ENCODE measurements around the gene SORCS1. TPM values are rescaled to one million over a fixed set of nuclear protein-coding genes. Genes with fewer than 3 reads are reported as not detected.

The SORCS1 gene
- total and polyA plus RNA-seq, 4 donors: 0.04 to 3.5 (median 0.05) TPM

GRCh38 chr10:106992055-106992454 is 172.5 kb downstream of the SORCS1 start:
- H3K4me1 ChIP-seq (ENCODE audit: control insufficient read depth in 5 of 5, insufficient read depth in 5 of 5, low read length in 5 of 5): no peaks in the 10 kb centered on the region
- no peaks in the 10 kb centered on the region for H3K36me3 ChIP-seq (ENCODE audit: control insufficient read depth in 4 of 4, insufficient read depth in 4 of 4, low read length in 4 of 4)
- ATAC-seq (ENCODE audit: insufficient read depth, low FRiP score) (no peak), DNase-seq (no peak)
- no peak overlapping the region for H3K4me3 ChIP-seq
- no peaks in the 10 kb centered on the region for H3K9me3 ChIP-seq (ENCODE audit: control insufficient read depth in 4 of 4, insufficient read depth in 3 of 4, low read length in 3 of 4)
- TF ChIP-seq CTCF (IDR thresholded peaks at IDR 0.05; ENCODE audit: control extremely low read depth, extremely low read depth): no peak
- H3K27me3 ChIP-seq (ENCODE audit: control insufficient read depth in 3 of 3, insufficient read depth in 3 of 3, low read length in 2 of 3): no peaks in the 10 kb centered on the region
- WGBS, 2 donors: 40 to 87% methylated on average over 4 of the region's 4 CpGs
- H3K9ac ChIP-seq (ENCODE audit: insufficient read depth in 1 of 2, low read length in 2 of 2): no peak overlapping the region
- H3K27ac ChIP-seq (ENCODE audit: low read depth in 1 of 2, low read length in 1 of 2): no peak overlapping the region

GRCh38 chr10:106991091-106991490 is 173.4 kb downstream of the SORCS1 start:
- TF ChIP-seq CTCF (IDR thresholded peaks at IDR 0.05; ENCODE audit: control extremely low read depth, extremely low read depth): no peak
- H3K27me3 ChIP-seq (ENCODE audit: control insufficient read depth in 3 of 3, insufficient read depth in 3 of 3, low read length in 2 of 3): no peaks in the 10 kb centered on the region
- H3K4me1 ChIP-seq (ENCODE audit: control insufficient read depth in 5 of 5, insufficient read depth in 5 of 5, low read length in 5 of 5): no peaks in the 10 kb centered on the region
- no peak overlapping the region for H3K9ac ChIP-seq (ENCODE audit: insufficient read depth in 1 of 2, low read length in 2 of 2)
- 82 to 86% methylated on average over 4 of the region's 4 CpGs for WGBS, 2 donors
- no peak overlapping the region for H3K27ac ChIP-seq (ENCODE audit: low read depth in 1 of 2, low read length in 1 of 2)
- ATAC-seq (ENCODE audit: insufficient read depth, low FRiP score) (no peak), DNase-seq (no peak)
- no peaks in the 10 kb centered on the region for H3K36me3 ChIP-seq (ENCODE audit: control insufficient read depth in 4 of 4, insufficient read depth in 4 of 4, low read length in 4 of 4)
- H3K9me3 ChIP-seq (ENCODE audit: control insufficient read depth in 4 of 4, insufficient read depth in 3 of 4, low read length in 3 of 4): no peaks in the 10 kb centered on the region
- H3K4me3 ChIP-seq: no peak overlapping the region

- WGBS, 2 donors: 65 to 88% methylated on average over 5 of the region's 5 CpGs
- TF ChIP-seq CTCF (IDR thresholded peaks at IDR 0.05; ENCODE audit: control extremely low read depth, extremely low read depth): no peak
- Histone ChIP-seq H3K27me3 (ENCODE audit: control insufficient read depth in 3 of 3, insufficient read depth in 3 of 3, low read length in 2 of 3) (no peaks in the 10 kb centered on the region), H3K9ac (ENCODE audit: insufficient read depth in 1 of 2, low read length in 2 of 2) (no peak overlapping the region), H3K9me3 (ENCODE audit: control insufficient read depth in 4 of 4, insufficient read depth in 3 of 4, low read length in 3 of 4) (no peaks in the 10 kb centered on the region), H3K27ac (ENCODE audit: low read depth in 1 of 2, low read length in 1 of 2) (no peak overlapping the region), H3K4me1 (ENCODE audit: control insufficient read depth in 5 of 5, insufficient read depth in 5 of 5, low read length in 5 of 5) (peaks cover 0 to under 1% (median 0%) of the 10 kb centered on the region in 5 donors), H3K36me3 (ENCODE audit: control insufficient read depth in 4 of 4, insufficient read depth in 4 of 4, low read length in 4 of 4) (no peaks in the 10 kb centered on the region), H3K4me3 (no peak overlapping the region)
- DNase-seq: no peak
- no peak for ATAC-seq (ENCODE audit: insufficient read depth, low FRiP score)
Measured at GRCh38 chr10:106987362-106987761, 177.1 kb downstream of the SORCS1 start.

GRCh38 chr10:106982268-106982667 is 182.2 kb downstream of the SORCS1 start:
- peak in 2 of 3 donors; percentile 21 to 25 for DNase-seq
- WGBS, 2 donors: 64 to 78% methylated on average over 4 of the region's 4 CpGs
- Histone ChIP-seq H3K27me3 (ENCODE audit: control insufficient read depth in 3 of 3, insufficient read depth in 3 of 3, low read length in 2 of 3) (no peaks in the 10 kb centered on the region), H3K4me3 (no peak overlapping the region), H3K9ac (ENCODE audit: insufficient read depth in 1 of 2, low read length in 2 of 2) (no peak overlapping the region), H3K9me3 (ENCODE audit: control insufficient read depth in 4 of 4, insufficient read depth in 3 of 4, low read length in 3 of 4) (no peaks in the 10 kb centered on the region), H3K27ac (ENCODE audit: low read depth in 1 of 2, low read length in 1 of 2) (no peak overlapping the region), H3K4me1 (ENCODE audit: control insufficient read depth in 5 of 5, insufficient read depth in 5 of 5, low read length in 5 of 5) (peaks cover 0 to 30% (median 2%) of the 10 kb centered on the region in 5 donors), H3K36me3 (ENCODE audit: control insufficient read depth in 4 of 4, insufficient read depth in 4 of 4, low read length in 4 of 4) (no peaks in the 10 kb centered on the region)
- TF ChIP-seq CTCF (IDR thresholded peaks at IDR 0.05; ENCODE audit: control extremely low read depth, extremely low read depth): no peak
- ATAC-seq (ENCODE audit: insufficient read depth, low FRiP score): no peak

Measured in lung (tissue), 12 donors.